Effector memory CD4-positive, alpha-beta T cell (primary cell): ENCODE data around the gene TBX6.

ENCODE experiments used
- DNase-seq, 3 donors: peaks; one replicate each; pipeline ENCODE4 v3.0.0-alpha.2; 2020
- H3K27ac ChIP-seq: 2 replicates; pipeline ENCODE4 v1.7.0; 2013; ENCODE audit warnings: mild to moderate bottlenecking, low read length, moderate library complexity; ENCODE audit not compliant: insufficient read depth, poor library complexity, severe bottlenecking
- H3K27me3 ChIP-seq: replicated peaks from 2 replicates; pipeline ENCODE4 v1.7.0; 2013; ENCODE audit warnings: mild to moderate bottlenecking, low read length; ENCODE audit not compliant: insufficient read depth, control insufficient read depth, poor library complexity, severe bottlenecking
- H3K36me3 ChIP-seq: 2 replicates; pipeline ENCODE4 v1.7.0; 2013; ENCODE audit warnings: mild to moderate bottlenecking, low read length, moderate library complexity; ENCODE audit not compliant: control insufficient read depth, insufficient read depth
- H3K4me1 ChIP-seq: 2 replicates; pipeline ENCODE4 v1.7.0; 2013; ENCODE audit warnings: low read length, mild to moderate bottlenecking; ENCODE audit not compliant: control insufficient read depth, insufficient read depth, poor library complexity, severe bottlenecking
- H3K4me3 ChIP-seq: 2 replicates; pipeline ENCODE4 v1.7.0; 2013; ENCODE audit warnings: low read length, low read depth, mild to moderate bottlenecking; ENCODE audit not compliant: insufficient read depth, poor library complexity, severe bottlenecking
- H3K9me3 ChIP-seq: 2 replicates; pipeline ENCODE4 v1.7.0; 2013; ENCODE audit warnings: mild to moderate bottlenecking, low read length, moderate library complexity; ENCODE audit not compliant: control insufficient read depth

TBX6 gene

DNA sequence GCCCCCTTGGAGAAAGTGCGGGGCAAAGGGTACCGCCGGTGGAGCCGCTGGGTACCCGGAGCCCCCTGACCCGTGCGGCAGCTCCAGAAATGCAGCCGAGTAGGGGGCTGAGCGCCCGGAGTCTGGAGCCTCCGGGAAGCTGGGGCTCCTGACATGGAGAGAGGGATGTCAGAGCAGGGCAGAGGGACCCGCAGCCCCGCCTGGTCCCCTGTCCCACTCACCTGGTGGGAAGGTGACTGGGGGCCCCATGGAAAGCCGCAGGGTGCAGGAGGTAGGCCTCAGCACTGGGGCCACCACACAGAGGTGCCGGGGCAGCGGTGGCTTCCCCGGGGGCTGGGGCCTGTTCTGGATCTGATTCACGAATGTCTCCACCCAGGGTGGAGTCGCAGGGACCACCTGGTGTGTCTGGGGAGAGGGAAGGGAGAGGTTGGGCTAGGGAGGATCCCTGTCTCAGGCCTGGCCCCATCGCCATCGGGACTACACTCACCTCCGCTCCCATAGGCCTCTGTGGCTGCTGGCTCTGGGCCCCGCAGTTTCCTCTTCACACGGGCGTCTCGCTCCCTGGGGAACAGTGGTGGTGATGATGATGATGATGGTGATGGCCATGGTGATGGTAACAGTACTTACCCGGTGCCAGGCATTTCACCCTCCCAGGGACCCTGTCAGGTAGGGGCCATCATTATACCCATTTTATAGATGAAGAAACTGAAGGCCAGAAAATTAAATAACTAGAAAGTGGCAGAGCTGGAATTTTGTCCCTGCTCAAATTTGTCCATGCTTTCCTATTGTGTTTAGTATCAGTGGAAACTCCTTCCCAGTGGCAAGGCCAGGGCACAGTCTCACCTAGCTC is 5.2 kb downstream of the TBX6 start:
- no peak for DNase-seq
- Histone ChIP-seq H3K36me3 (peaks cover 38% of the 10 kb centered on the region), H3K27me3 (no peaks in the 10 kb centered on the region), H3K4me1 (peaks cover 14% of the 10 kb centered on the region), H3K27ac (no peak overlapping the region), H3K4me3 (no peak overlapping the region), H3K9me3 (no peaks in the 10 kb centered on the region)

GRCh38 chr16:30085820-30086219 is 5.9 kb downstream of the TBX6 start:
- H3K27me3 ChIP-seq = no peaks in the 10 kb centered on the region
- no peak overlapping the region for H3K27ac ChIP-seq
- no peak for DNase-seq
- no peaks in the 10 kb centered on the region for H3K9me3 ChIP-seq
- H3K4me3 ChIP-seq = no peak overlapping the region
- peaks cover 45% of the 10 kb centered on the region for H3K36me3 ChIP-seq
- peaks cover 11% of the 10 kb centered on the region for H3K4me1 ChIP-seq

DNA sequence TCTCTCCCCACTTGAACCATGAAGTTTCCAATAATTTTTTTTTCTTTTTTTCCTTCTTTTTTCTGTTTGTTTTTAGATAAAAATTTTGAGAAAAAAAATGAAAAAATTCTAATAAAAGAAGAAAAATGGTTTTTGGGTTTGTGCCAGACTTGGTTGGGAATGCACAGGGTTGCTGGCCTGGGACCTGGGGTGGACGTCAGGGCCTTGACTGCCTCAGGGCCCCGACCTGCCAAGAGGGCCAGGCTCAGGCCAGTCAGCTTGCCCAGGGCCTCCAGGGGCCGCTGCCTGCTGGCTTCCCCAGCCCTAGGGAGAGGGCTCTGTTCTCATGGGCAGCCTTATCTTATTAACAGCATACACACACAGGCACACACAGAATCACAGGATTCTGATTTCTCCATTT is 6.5 kb downstream of the TBX6 start:
- no peaks in the 10 kb centered on the region for H3K27me3 ChIP-seq
- H3K4me1 ChIP-seq = peaks cover 5% of the 10 kb centered on the region
- peaks cover 48% of the 10 kb centered on the region for H3K36me3 ChIP-seq
- no peak overlapping the region for H3K27ac ChIP-seq
- no peak for DNase-seq
- no peaks in the 10 kb centered on the region for H3K9me3 ChIP-seq
- no peak overlapping the region for H3K4me3 ChIP-seq

- peaks cover 49% of the 10 kb centered on the region for H3K36me3 ChIP-seq
- H3K9me3 ChIP-seq = no peaks in the 10 kb centered on the region
- no peak overlapping the region for H3K27ac ChIP-seq
- no peak for DNase-seq
- H3K4me3 ChIP-seq = no peak overlapping the region
- H3K4me1 ChIP-seq = peaks cover under 1% of the 10 kb centered on the region
- H3K27me3 ChIP-seq = no peaks in the 10 kb centered on the region
Measured at GRCh38 chr16:30084816-30085159, 6.9 kb downstream of the TBX6 start.

DNA sequence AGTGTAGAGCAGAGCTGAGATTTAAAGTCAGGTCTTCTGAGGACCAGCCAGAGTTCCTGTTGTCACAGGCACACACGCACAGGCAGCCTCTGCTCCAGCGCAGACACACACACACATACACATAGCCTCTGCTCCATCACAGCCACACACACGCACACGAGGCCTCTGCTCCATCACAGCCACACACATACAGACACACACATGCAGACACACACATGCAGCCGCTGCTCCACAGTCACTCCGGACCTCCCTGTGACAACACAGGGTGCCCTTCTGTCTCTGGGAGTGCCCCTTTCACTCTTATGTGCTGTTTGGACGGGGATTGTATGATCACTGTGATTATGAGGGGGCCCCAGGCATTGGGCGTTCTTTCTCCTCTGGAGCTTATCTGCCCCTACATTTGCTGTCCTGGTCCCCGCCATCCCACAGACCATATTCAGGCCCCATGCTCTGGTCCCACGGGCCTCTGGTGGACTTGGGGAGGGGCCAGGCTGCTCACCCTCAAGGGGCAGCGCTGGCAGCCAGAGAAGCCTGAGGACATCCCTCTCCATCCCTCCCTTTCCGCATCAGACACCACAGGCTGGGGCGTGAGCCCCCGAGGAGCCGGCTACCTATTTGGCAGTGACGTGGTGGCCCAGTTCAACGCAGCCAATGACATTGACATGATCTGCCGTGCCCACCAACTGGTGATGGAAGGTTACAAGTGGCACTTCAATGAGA is 7.5 kb downstream of the TBX6 start:
- Histone ChIP-seq H3K27ac (no peak overlapping the region), H3K27me3 (no peaks in the 10 kb centered on the region), H3K36me3 (peaks cover 54% of the 10 kb centered on the region), H3K4me3 (no peak overlapping the region), H3K9me3 (no peaks in the 10 kb centered on the region), H3K4me1 (no peaks in the 10 kb centered on the region)
- DNase-seq = no peak

GRCh38 chr16:30083216-30084055 is 8.3 kb downstream of the TBX6 start:
- H3K4me1 ChIP-seq = no peaks in the 10 kb centered on the region
- DNase-seq = no peak
- H3K27me3 ChIP-seq = no peaks in the 10 kb centered on the region
- H3K27ac ChIP-seq = no peak overlapping the region
- no peaks in the 10 kb centered on the region for H3K9me3 ChIP-seq
- H3K36me3 ChIP-seq = peaks cover 62% of the 10 kb centered on the region
- H3K4me3 ChIP-seq = no peak overlapping the region

- H3K27ac ChIP-seq = no peak overlapping the region
- no peaks in the 10 kb centered on the region for H3K27me3 ChIP-seq
- DNase-seq = no peak
- H3K9me3 ChIP-seq = no peaks in the 10 kb centered on the region
- H3K4me3 ChIP-seq = no peak overlapping the region
- peaks cover 2% of the 10 kb centered on the region for H3K4me1 ChIP-seq
- peaks cover 70% of the 10 kb centered on the region for H3K36me3 ChIP-seq
Measured at GRCh38 chr16:30082545-30083090, 9.1 kb downstream of the TBX6 start.

DNA sequence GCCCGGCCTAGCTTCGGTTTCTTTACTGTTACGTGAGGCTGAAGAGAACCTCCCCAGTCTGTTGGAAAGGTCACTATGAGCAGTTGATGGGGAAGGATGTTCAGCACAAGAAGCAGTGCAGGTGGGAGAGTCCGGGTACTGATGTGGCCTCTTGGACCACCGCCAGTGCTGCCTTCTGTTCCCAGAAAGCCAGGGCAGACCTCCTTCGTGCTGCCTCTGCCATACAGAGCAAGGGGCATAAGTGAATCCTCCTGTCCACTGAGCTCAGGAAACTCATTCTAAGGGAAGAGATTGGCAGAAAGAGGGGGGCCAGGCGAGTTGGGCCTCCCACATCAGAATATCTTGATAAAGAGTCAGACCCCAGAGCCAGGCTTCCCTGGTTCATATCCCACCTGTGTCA is 12.2 kb downstream of the TBX6 start:
- Histone ChIP-seq H3K9me3 (no peaks in the 10 kb centered on the region), H3K4me1 (peaks cover 12% of the 10 kb centered on the region), H3K27me3 (no peaks in the 10 kb centered on the region), H3K27ac (no peak overlapping the region), H3K36me3 (peaks cover 63% of the 10 kb centered on the region), H3K4me3 (no peak overlapping the region)
- no peak for DNase-seq

DNA sequence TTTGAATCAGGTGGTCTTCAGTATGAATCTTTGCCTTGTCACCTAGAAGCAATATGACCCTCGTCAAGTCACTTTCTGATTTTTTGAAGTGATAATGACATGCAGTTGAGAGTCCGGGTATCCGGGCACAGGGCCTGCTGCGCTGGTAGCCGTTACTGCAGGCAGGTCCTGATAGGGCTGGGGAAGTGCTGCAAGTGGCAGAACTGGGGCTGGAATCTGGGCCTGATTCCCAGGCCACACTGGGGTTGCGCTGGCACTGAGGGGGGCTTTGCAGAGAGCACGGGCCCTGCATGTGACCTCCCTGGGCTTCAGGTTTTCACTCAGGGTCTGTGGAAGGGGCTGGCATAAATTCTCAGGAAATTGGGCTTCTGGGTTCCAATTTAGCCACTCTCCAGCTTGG is 13.0 kb downstream of the TBX6 start:
- no peaks in the 10 kb centered on the region for H3K27me3 ChIP-seq

More for the DNA sequence above, 13.0 kb downstream of the TBX6 start:
- Histone ChIP-seq H3K36me3 (peaks cover 55% of the 10 kb centered on the region), H3K27ac (no peak overlapping the region), H3K4me3 (no peak overlapping the region), H3K4me1 (peaks cover 12% of the 10 kb centered on the region), H3K9me3 (no peaks in the 10 kb centered on the region)
- no peak for DNase-seq
